ENCODE measurements around the gene TUBGCP6. TPM values are rescaled to one million over a fixed set of nuclear protein-coding genes. Genes with fewer than 3 reads are reported as not detected.
A peak's percentile ranks its signal among the peaks of the same experiment; 100 is the strongest.

Gene TUBGCP6
- total RNA-seq, 1 donor from 2014 or later: 45.4 TPM

DNA sequence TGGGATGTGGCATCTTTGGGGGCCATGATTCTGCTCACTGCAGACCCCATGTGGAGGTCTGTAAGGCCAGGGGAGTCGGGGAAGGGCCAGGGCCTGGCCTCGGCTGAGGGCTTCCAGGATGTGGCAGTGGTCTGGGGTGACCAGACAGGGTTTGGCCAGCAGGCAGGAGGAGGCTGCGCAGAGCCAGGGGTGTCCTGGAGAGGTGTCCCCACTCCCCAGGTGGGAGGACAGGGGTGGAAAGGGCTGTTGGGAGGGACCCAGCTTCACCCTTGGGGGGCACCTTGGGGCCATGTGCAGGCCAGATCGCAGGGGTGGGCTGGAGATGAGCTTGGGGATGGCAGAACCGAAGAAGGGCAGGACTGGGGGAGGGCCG is 70.9 kb downstream of the TUBGCP6 start:
- no peak for DNase-seq (ENCODE audit: extremely low spot score in 2 of 2)
- no peaks in the 10 kb centered on the region for H3K27me3 ChIP-seq
- intact Hi-C loops (cut with DNase I): loop anchor here (5.0 kb wide), 1 partner anchor 962 kb away; no protein-coding TSS in a partner anchor
- no peaks in the 10 kb centered on the region for H3K36me3 ChIP-seq
- no peak overlapping the region for H3K4me3 ChIP-seq
- no peak for TF ChIP-seq POLR2AphosphoS5 (IDR thresholded peaks at IDR 0.05; ENCODE audit: insufficient read depth in 1 of 2, low read depth in 1 of 2)
- TF ChIP-seq, protein P1, sequence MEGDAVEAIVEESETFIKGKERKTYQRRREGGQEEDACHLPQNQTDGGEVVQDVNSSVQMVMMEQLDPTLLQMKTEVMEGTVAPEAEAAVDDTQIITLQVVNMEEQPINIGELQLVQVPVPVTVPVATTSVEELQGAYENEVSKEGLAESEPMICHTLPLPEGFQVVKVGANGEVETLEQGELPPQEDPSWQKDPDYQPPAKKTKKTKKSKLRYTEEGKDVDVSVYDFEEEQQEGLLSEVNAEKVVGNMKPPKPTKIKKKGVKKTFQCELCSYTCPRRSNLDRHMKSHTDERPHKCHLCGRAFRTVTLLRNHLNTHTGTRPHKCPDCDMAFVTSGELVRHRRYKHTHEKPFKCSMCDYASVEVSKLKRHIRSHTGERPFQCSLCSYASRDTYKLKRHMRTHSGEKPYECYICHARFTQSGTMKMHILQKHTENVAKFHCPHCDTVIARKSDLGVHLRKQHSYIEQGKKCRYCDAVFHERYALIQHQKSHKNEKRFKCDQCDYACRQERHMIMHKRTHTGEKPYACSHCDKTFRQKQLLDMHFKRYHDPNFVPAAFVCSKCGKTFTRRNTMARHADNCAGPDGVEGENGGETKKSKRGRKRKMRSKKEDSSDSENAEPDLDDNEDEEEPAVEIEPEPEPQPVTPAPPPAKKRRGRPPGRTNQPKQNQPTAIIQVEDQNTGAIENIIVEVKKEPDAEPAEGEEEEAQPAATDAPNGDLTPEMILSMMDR (IDR thresholded peaks at IDR 0.05): no peak
- TF ChIP-seq POLR2A (IDR thresholded peaks at IDR 0.05): no peak
- H3K9me3 ChIP-seq: no peaks in the 10 kb centered on the region
- H3K27ac ChIP-seq: no peak overlapping the region
- peaks cover 18% of the 10 kb centered on the region for H3K4me1 ChIP-seq

DNA sequence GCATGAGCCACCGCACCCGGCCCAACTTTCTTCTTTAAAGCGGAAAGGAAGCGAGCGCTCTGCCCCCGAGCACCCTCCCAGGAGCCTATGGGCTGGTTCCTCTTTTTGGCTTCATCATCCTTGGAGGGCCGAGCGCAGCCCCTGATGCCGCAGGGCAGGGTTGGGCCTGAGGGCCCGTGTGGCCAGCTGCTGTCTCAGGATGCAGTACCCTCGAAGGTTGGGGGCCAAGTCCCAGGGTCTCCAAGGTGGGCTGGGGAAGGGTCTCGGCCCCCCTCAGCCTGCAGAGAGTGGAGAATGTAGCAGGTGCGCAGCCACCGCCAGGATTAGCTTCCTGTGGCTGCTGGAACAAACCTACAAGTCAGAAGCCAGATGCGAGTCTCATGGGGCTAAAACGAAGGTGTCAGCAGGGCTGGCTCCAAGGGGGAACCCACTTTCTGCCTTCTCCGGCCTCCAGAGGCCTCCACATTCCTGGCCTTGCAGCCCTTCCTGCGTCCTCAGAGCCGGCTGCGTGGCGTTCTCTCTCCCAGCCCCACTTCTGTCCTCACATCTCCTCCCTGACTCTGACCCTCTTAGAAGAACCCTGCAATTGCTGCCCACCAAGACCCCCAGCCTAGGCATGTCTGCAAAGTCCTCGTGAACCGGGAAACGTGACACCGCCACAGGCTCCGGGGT is 71.4 kb downstream of the TUBGCP6 start:
- H3K27ac ChIP-seq: no peak overlapping the region
- intact Hi-C loops (cut with DNase I): loop anchor here (5.0 kb wide), 1 partner anchor 961 kb away; no protein-coding TSS in a partner anchor
- H3K27me3 ChIP-seq: no peaks in the 10 kb centered on the region
- TF ChIP-seq POLR2A (IDR thresholded peaks at IDR 0.05) (no peak), POLR2AphosphoS5 (IDR thresholded peaks at IDR 0.05; ENCODE audit: insufficient read depth in 1 of 2, low read depth in 1 of 2) (no peak)
- TF ChIP-seq, protein P1 (IDR thresholded peaks at IDR 0.05): no peak
- H3K4me3 ChIP-seq: no peak overlapping the region
- H3K4me1 ChIP-seq: peaks cover 18% of the 10 kb centered on the region
- no peaks in the 10 kb centered on the region for H3K36me3 ChIP-seq
- DNase-seq (ENCODE audit: extremely low spot score in 2 of 2): no peak
- H3K9me3 ChIP-seq: no peaks in the 10 kb centered on the region

DNA sequence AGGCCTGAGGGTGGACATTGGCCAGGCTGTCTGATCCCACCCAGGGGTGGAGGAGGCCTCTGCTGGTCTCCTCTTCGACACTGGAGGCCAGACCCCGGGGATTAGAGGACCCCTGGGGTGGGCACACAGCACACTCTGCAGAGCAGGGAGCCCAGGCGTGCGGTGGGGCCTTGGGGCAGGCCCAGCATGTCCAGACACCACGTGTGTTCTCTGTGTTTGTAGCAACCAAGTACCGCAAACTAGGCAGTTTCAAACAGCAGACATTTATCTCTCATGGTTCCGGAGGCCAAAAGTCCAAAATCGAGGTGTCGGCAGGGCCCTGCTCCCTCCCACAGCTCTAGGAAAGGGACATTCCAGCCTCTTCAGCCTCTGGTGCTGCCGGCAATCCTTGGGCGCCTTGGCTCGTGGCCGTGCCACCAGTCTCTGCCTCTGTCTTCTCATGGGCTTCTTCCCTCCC is 72.8 kb downstream of the TUBGCP6 start:
- Histone ChIP-seq H3K9me3 (no peaks in the 10 kb centered on the region), H3K4me3 (no peak overlapping the region), H3K36me3 (no peaks in the 10 kb centered on the region), H3K27ac (no peak overlapping the region), H3K4me1 (peaks cover 18% of the 10 kb centered on the region), H3K27me3 (no peaks in the 10 kb centered on the region)
- TF ChIP-seq POLR2A (IDR thresholded peaks at IDR 0.05) (no peak), POLR2AphosphoS5 (IDR thresholded peaks at IDR 0.05; ENCODE audit: insufficient read depth in 1 of 2, low read depth in 1 of 2) (no peak)
- TF ChIP-seq, protein P1 (IDR thresholded peaks at IDR 0.05): no peak
- intact Hi-C loops (cut with DNase I): loop anchor here (5.0 kb wide), 1 partner anchor 960 kb away; no protein-coding TSS in a partner anchor
- no peak for DNase-seq (ENCODE audit: extremely low spot score in 2 of 2)

DNA sequence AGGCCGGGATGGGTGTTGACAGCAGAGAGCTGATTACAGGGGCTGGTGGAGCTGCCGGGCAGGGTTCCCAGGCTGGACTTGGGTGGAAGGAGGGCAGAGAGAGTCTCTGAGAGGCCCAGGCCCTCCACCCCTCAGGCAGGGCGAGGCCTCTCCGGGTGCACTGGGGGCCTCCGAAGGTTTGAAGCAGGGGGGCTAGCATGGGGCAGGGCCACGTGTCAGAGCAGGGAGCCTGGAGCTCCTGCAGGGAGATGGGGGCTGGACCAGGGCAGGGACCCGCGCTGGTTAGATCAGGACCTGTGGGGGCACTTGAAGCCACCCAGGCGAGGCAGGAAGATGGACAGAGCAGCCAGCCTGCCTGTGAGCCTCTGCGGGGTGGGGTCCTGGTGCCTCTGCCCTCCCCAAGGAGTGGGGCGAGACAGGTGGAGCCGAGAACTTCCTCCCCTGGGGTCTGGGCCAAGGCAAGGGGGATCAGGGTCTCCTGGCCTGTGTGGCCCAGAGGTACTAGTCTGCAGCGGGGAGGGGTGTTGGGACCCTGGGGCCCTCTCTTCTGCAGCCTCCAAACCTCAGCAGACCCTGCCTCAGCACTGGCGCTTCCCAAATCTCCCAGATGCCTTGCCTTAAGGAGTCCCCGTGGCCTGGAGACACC is 73.4 kb downstream of the TUBGCP6 start:
- no peak for DNase-seq (ENCODE audit: extremely low spot score in 2 of 2)
- H3K36me3 ChIP-seq: no peaks in the 10 kb centered on the region
- no peaks in the 10 kb centered on the region for H3K9me3 ChIP-seq
- intact Hi-C loops (cut with DNase I): loop anchor here (5.0 kb wide), 1 partner anchor 959 kb away; no protein-coding TSS in a partner anchor
- H3K4me3 ChIP-seq: peak overlapping the region; percentile 47 to 71
- H3K27me3 ChIP-seq: no peaks in the 10 kb centered on the region
- TF ChIP-seq, protein P1 (IDR thresholded peaks at IDR 0.05): no peak
- TF ChIP-seq POLR2A (IDR thresholded peaks at IDR 0.05) (no peak), POLR2AphosphoS5 (IDR thresholded peaks at IDR 0.05; ENCODE audit: insufficient read depth in 1 of 2, low read depth in 1 of 2) (no peak)
- H3K4me1 ChIP-seq: peaks cover 18% of the 10 kb centered on the region
- H3K27ac ChIP-seq: no peak overlapping the region
